ENCODE results near the gene PHF12.
"Not testable (repeated sequence)": the region's sequence is repeated elsewhere in the genome, so short reads cannot be mapped to it uniquely, and the experiment has no call there.

PHF12 gene

GRCh38 chr17:28953444-28954118 lies 2.3 kb upstream of the PHF12 start:
- DNase-seq: peak; percentile 26 to 31

GRCh38 chr17:28951991-28952975 lies 965 bp upstream of the PHF12 start:
- DNase-seq: peak; percentile 94 to 95

GRCh38 chr17:28950752-28951427 lies 428 bp downstream of the PHF12 start:
- no peak for DNase-seq

- peak; percentile 24 to 32 for DNase-seq
These were observed 1.1 kb downstream of the PHF12 start for GRCh38 chr17:28950017-28950751.

- peak; percentile 21 to 34 for DNase-seq
These were observed 1.9 kb downstream of the PHF12 start for GRCh38 chr17:28949185-28950016.

- no peak for DNase-seq
These were observed 2.5 kb downstream of the PHF12 start for GRCh38 chr17:28948873-28949184.

GRCh38 chr17:28948342-28948741 lies 3.0 kb downstream of the PHF12 start:
- no peak for DNase-seq

- DNase-seq: no peak
These were observed 3.7 kb downstream of the PHF12 start for GRCh38 chr17:28947639-28948038.

GRCh38 chr17:28946239-28946638 lies 5.1 kb downstream of the PHF12 start:
- DNase-seq: no peak

GRCh38 chr17:28944862-28945741 lies 6.2 kb downstream of the PHF12 start:
- DNase-seq: no peak

GRCh38 chr17:28944343-28944742 lies 7.0 kb downstream of the PHF12 start:
- DNase-seq: no peak

GRCh38 chr17:28942925-28943324 lies 8.4 kb downstream of the PHF12 start:
- no peak for DNase-seq

GRCh38 chr17:28941251-28941650 lies 10.1 kb downstream of the PHF12 start:
- DNase-seq: no peak

GRCh38 chr17:28940675-28941074 lies 10.6 kb downstream of the PHF12 start:
- DNase-seq: no peak

- no peak for DNase-seq
These were observed 11.2 kb downstream of the PHF12 start for GRCh38 chr17:28940142-28940541.

GRCh38 chr17:28938552-28938951 lies 12.8 kb downstream of the PHF12 start:
- no peak for DNase-seq

GRCh38 chr17:28937044-28937729 lies 14.1 kb downstream of the PHF12 start:
- no peak for DNase-seq

- DNase-seq: no peak
These were observed 15.4 kb downstream of the PHF12 start for GRCh38 chr17:28935744-28936460.

GRCh38 chr17:28934508-28934907 lies 16.8 kb downstream of the PHF12 start:
- DNase-seq: not testable (repeated sequence)

GRCh38 chr17:28929787-28930186 lies 21.5 kb downstream of the PHF12 start:
- no peak for DNase-seq
